Measurements from ENCODE around the gene TTC23. TPM values are rescaled to one million over a fixed set of nuclear protein-coding genes. Genes with fewer than 3 reads are reported as not detected.

Gene TTC23, protein sequence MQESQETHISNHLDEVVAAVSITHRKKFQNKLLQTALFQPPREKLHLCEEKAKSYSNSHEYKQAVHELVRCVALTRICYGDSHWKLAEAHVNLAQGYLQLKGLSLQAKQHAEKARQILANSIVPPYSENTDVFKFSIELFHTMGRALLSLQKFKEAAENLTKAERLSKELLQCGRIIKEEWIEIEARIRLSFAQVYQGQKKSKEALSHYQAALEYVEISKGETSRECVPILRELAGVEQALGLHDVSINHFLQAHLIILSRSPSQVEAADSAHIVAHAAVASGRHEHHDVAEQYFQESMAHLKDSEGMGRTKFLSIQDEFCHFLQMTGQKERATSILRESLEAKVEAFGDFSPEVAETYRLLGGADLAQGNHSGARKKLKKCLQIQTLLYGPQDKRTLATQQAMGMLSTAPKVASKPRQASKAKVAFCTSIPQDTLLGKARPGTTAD
- 10 to 100 TPM; 19.9 to 45.3 (median 34.0) TPM for total RNA-seq

DNA sequence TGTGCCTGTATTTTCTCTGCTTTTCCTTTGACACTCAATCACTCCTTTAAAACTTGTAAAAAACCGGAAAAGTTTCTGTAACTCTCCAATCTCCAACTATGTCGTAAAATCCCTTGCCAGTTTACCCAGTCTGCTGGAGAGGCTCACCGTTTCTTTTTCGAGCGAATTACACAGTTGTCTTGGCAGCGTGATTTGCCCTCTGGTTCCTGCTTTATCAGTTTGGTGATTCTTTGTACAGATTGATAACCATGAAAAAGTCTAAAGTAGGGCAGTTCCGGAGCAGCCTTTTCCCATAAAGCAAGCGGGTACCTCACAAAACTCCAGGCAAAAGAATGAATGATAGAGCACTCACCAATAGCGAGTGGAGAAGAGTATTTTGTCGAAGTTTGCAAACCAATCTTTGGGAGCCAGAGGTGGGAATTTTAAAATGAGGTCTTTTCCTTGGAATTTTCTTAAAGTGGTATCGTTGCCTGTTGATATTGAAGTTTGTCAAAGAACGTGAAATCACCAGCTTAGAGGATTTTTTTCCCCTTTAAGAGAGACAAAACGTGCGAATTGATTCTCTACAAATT lies at the start of gene TTC23:
TSS of gene TTC23 (minus strand) at position 312 of the 572 bp plus-strand sequence. CDS start 20,869 bp downstream, outside the sequence.
- TF ChIP-seq POLR2A (IDR thresholded peaks at IDR 0.05): peak in 1 of 2 donors; percentile 80
- TF ChIP-seq, protein P1, sequence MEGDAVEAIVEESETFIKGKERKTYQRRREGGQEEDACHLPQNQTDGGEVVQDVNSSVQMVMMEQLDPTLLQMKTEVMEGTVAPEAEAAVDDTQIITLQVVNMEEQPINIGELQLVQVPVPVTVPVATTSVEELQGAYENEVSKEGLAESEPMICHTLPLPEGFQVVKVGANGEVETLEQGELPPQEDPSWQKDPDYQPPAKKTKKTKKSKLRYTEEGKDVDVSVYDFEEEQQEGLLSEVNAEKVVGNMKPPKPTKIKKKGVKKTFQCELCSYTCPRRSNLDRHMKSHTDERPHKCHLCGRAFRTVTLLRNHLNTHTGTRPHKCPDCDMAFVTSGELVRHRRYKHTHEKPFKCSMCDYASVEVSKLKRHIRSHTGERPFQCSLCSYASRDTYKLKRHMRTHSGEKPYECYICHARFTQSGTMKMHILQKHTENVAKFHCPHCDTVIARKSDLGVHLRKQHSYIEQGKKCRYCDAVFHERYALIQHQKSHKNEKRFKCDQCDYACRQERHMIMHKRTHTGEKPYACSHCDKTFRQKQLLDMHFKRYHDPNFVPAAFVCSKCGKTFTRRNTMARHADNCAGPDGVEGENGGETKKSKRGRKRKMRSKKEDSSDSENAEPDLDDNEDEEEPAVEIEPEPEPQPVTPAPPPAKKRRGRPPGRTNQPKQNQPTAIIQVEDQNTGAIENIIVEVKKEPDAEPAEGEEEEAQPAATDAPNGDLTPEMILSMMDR (IDR thresholded peaks at IDR 0.05): peak in 1 of 6 experiments; percentile 17
- WGBS, 2 donors: 4 to 5% methylated on average over 14 of the region's 14 CpGs
- Histone ChIP-seq H3K27ac (peak within 1 kb of the TSS; percentile 81 to 85 (median 83)), H3K4me3 (replicated peaks in 1 of 3) (peak within 1 kb of the TSS in 2 of 3 donors; percentile 79 to 97), H3K36me3 (no peaks in the 10 kb centered on the region), H3K27me3 (no peaks in the 10 kb centered on the region), H3K4me1 (peaks cover 12 to 26% of the 10 kb centered on the region in 2 donors), H3K9me3 (no peaks in the 10 kb centered on the region)
- intact Hi-C loops (cut with DNase I): no loop called here
- peak; percentile 28 to 31 for DNase-seq

DNA sequence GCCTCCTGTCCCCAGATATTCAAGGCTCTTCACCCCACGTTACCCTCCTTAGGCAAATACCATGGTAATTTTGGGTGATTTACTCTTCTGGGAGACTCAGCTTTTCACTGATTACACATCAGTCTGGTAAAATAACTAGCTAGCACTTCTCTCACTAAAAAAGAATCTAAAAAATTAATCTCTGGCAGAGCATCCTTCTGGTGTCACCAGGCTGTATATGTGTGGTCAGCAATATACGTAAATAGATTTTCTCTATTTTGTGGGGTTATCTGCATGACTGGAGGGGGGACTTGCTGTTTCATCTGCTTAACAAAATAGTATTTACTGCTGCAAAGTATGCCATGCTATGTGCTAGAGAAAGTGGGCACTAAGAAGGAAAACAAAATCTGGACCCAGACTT lies 47.0 kb upstream of the TTC23 start:
- no peaks in the 10 kb centered on the region for H3K27me3 ChIP-seq
- H3K4me1 ChIP-seq: no peaks in the 10 kb centered on the region
- TF ChIP-seq, protein P1 (IDR thresholded peaks at IDR 0.05): no peak
- TF ChIP-seq POLR2A (IDR thresholded peaks at IDR 0.05): no peak
- H3K9me3 ChIP-seq: no peaks in the 10 kb centered on the region
- H3K4me3 ChIP-seq (replicated peaks in 1 of 3): no peak overlapping the region
- H3K36me3 ChIP-seq: no peaks in the 10 kb centered on the region
- WGBS, 2 donors: 91 to 98% methylated on average over 2 of the region's 2 CpGs
- H3K27ac ChIP-seq: no peak overlapping the region
- DNase-seq: no peak
- intact Hi-C loops (cut with DNase I): no loop called here

DNA sequence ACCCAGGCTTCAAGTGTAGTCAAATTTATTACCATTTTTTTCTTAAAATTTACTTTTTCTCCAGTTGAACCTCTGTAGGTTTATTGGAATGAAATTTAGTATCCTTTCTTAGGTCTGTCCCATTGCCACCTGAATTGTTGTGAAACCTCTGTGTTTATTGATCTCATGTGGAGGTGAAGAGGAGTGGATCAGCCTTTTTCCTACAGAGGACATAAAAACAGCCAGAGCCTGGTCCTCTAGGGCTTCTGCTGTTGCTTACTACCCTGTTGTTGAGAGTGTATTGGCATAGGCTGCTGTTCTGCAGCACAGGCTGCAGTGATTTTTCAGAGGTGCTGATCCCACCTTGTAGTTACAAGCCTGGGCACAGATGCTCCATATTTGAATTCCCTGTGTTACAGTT lies 46.5 kb upstream of the TTC23 start:
- intact Hi-C loops (cut with DNase I): no loop called here
- no peaks in the 10 kb centered on the region for H3K9me3 ChIP-seq
- no peaks in the 10 kb centered on the region for H3K4me1 ChIP-seq
- TF ChIP-seq, protein P1 (IDR thresholded peaks at IDR 0.05): no peak
- TF ChIP-seq POLR2A (IDR thresholded peaks at IDR 0.05): no peak
- H3K27me3 ChIP-seq: no peaks in the 10 kb centered on the region
- H3K36me3 ChIP-seq: no peaks in the 10 kb centered on the region
- H3K27ac ChIP-seq: no peak overlapping the region
- H3K4me3 ChIP-seq (replicated peaks in 1 of 3): no peak overlapping the region
- no peak for DNase-seq

DNA sequence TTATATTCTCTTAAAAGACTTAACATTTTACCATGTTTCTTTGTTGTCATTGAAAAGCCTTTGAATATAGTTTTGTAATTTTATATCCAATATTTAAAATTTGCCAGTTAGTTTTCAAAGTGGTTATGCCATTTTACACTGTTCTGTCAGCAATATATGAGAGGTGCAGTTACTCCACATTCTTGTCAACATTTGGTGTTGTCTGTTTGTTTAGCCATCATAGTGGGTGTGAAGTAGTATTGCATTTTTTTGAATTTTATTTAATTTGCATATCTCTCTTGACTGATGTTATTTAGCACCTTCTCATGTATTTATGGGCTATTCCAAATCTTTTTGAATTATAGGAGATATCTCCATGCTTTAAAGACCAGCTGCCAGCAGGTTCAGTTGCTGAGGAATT lies 42.3 kb upstream of the TTC23 start:
- Histone ChIP-seq H3K4me1 (no peaks in the 10 kb centered on the region), H3K9me3 (no peaks in the 10 kb centered on the region), H3K36me3 (no peaks in the 10 kb centered on the region), H3K27ac (no peak overlapping the region), H3K27me3 (no peaks in the 10 kb centered on the region), H3K4me3 (replicated peaks in 1 of 3) (no peak overlapping the region)
- TF ChIP-seq POLR2A (IDR thresholded peaks at IDR 0.05): no peak
- TF ChIP-seq, protein P1 (IDR thresholded peaks at IDR 0.05): no peak
- intact Hi-C loops (cut with DNase I): no loop called here
- no peak for DNase-seq

DNA sequence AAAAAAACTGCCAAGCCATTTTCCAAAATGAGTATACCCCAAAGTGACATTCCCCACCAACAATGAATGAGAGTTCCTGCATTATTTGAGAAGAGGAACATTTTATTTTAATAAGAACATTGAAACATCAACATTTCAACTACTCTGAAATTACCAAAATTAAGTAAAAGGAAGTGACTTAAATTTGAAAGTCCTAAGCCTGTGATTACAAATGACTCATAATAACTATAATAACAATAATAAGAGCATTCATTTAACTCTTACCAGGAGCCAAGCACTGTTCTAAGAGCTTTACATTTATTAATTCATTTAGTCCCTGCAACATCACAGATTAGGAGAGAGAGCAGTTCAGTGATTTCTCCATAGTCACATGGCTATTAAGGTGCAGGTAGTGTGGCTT lies 34.3 kb upstream of the TTC23 start:
- no peak overlapping the region for H3K4me3 ChIP-seq (replicated peaks in 1 of 3)
- H3K27ac ChIP-seq: no peak overlapping the region
- intact Hi-C loops (cut with DNase I): loop anchor here (10.0 kb wide), 1 partner anchor 421 kb away; no protein-coding TSS in a partner anchor
- no peaks in the 10 kb centered on the region for H3K9me3 ChIP-seq
- H3K27me3 ChIP-seq: no peaks in the 10 kb centered on the region
- TF ChIP-seq, protein P1 (IDR thresholded peaks at IDR 0.05): no peak
- no peak for TF ChIP-seq POLR2A (IDR thresholded peaks at IDR 0.05)
- no peak for DNase-seq
- no peaks in the 10 kb centered on the region for H3K4me1 ChIP-seq
- H3K36me3 ChIP-seq: no peaks in the 10 kb centered on the region

Measured in thyroid gland (tissue), 4 donors.